ENCODE results near the gene CAMK1D.

DNA sequence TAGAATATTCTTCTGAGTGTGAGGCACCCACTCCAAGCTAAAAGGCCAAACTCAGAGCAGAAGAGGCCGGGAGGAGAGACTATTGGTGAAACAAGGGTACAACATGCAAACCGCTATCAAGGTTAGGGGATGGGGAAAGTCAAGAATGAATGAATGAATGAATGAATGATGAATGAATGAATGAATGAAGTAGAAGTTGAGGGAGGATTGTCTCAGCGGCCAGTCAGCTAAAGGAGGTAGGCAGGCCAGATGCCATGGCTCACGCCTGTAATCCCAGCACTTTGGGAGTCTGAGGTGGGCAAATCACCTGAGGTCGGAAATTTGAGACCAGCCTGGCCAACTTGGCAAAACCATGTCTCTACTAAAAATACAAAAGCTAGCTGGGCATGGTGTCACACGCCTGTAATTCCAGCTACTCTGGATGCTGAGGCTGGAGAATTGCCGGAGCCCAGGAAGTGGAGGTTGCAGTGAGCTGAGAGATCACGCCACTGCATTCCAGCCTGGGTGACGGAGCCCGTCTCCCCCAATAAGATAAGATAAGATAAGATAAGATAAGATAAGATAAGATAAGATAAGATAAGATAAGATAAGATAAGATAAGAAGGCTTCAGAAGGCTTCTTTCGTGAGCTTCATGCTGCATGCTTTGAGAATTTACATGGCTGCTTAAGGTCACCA lies 401.3 kb downstream of the CAMK1D start:
- TF ChIP-seq, protein P1, sequence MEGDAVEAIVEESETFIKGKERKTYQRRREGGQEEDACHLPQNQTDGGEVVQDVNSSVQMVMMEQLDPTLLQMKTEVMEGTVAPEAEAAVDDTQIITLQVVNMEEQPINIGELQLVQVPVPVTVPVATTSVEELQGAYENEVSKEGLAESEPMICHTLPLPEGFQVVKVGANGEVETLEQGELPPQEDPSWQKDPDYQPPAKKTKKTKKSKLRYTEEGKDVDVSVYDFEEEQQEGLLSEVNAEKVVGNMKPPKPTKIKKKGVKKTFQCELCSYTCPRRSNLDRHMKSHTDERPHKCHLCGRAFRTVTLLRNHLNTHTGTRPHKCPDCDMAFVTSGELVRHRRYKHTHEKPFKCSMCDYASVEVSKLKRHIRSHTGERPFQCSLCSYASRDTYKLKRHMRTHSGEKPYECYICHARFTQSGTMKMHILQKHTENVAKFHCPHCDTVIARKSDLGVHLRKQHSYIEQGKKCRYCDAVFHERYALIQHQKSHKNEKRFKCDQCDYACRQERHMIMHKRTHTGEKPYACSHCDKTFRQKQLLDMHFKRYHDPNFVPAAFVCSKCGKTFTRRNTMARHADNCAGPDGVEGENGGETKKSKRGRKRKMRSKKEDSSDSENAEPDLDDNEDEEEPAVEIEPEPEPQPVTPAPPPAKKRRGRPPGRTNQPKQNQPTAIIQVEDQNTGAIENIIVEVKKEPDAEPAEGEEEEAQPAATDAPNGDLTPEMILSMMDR (IDR thresholded peaks at IDR 0.05; ENCODE audit: low read length) = no peak
- no peak for TF ChIP-seq EZH2 (IDR thresholded peaks at IDR 0.05; ENCODE audit: borderline replicate concordance, low read length)
